Stimulated activated CD4-positive, alpha-beta T cell treated with anti-CD3 and anti-CD28 coated beads, Interleukin-4, amount 100 ng/mL, for 4 hours (primary cell): ENCODE measurements around the gene CCL22.

Source experiments
- DNase-seq, 2 experiments: peaks; one replicate each; pipeline ENCODE4 v3.0.0-alpha.2; 2020

The CCL22 gene

GRCh38 chr16:57377080-57377841, 18.7 kb downstream of the CCL22 start:
- DNase-seq = peak in 1 of 2 experiments; percentile 17

GRCh38 chr16:57379579-57379978, 21.0 kb downstream of the CCL22 start:
- DNase-seq = no peak

- DNase-seq = no peak
Measured at GRCh38 chr16:57380671-57381462, 22.3 kb downstream of the CCL22 start.

GRCh38 chr16:57381791-57382534, 23.4 kb downstream of the CCL22 start:
- DNase-seq = no peak

GRCh38 chr16:57382535-57383275, 24.1 kb downstream of the CCL22 start:
- no peak for DNase-seq

GRCh38 chr16:57383276-57384247, 25.0 kb downstream of the CCL22 start:
- no peak for DNase-seq

- no peak for DNase-seq
Measured at GRCh38 chr16:57384248-57385070, 25.9 kb downstream of the CCL22 start.

- no peak for DNase-seq
Measured at GRCh38 chr16:57385083-57385482, 26.5 kb downstream of the CCL22 start.

GRCh38 chr16:57386381-57386951, 27.9 kb downstream of the CCL22 start:
- no peak for DNase-seq

- DNase-seq = no peak
Measured at GRCh38 chr16:57387598-57388354, 29.2 kb downstream of the CCL22 start.

- DNase-seq = no peak
Measured at GRCh38 chr16:57388359-57389086, 29.9 kb downstream of the CCL22 start.

- DNase-seq = no peak
Measured at GRCh38 chr16:57389087-57389468, 30.5 kb downstream of the CCL22 start.

GRCh38 chr16:57390636-57391295, 32.2 kb downstream of the CCL22 start:
- DNase-seq = no peak

GRCh38 chr16:57391300-57391699, 32.7 kb downstream of the CCL22 start:
- no peak for DNase-seq

- DNase-seq = no peak
Measured at GRCh38 chr16:57391708-57392107, 33.1 kb downstream of the CCL22 start.

GRCh38 chr16:57392694-57393093, 34.1 kb downstream of the CCL22 start:
- no peak for DNase-seq

GRCh38 chr16:57394444-57394843, 35.9 kb downstream of the CCL22 start:
- DNase-seq = no peak

GRCh38 chr16:57395026-57395425, 36.4 kb downstream of the CCL22 start:
- no peak for DNase-seq
